ENCODE measurements around the gene IGSF6.
A peak's percentile ranks its signal among the peaks of the same experiment; 100 is the strongest.
"Not testable (repeated sequence)": the region's sequence is repeated elsewhere in the genome, so short reads cannot be mapped to it uniquely, and the experiment has no call there.

The IGSF6 gene

GRCh38 chr16:21611198-21611555 lies 41.2 kb downstream of the IGSF6 start:
- DNase-seq (ENCODE audit: low read depth, low spot score): no peak
- no peak overlapping the region for H3K4me3 ChIP-seq (ENCODE audit: low read depth, low read length)
- TF ChIP-seq CTCF (IDR thresholded peaks at IDR 0.05; ENCODE audit: low read depth, low read length): no peak
- in situ Hi-C loops (cut with HindIII; ENCODE audit: low sequenced_read_pairs): no loop called here

GRCh38 chr16:21610766-21611165 lies 41.6 kb downstream of the IGSF6 start:
- in situ Hi-C loops (cut with HindIII; ENCODE audit: low sequenced_read_pairs): no loop called here
- no peak for TF ChIP-seq CTCF (IDR thresholded peaks at IDR 0.05; ENCODE audit: low read depth, low read length)
- no peak overlapping the region for H3K4me3 ChIP-seq (ENCODE audit: low read depth, low read length)

DNA sequence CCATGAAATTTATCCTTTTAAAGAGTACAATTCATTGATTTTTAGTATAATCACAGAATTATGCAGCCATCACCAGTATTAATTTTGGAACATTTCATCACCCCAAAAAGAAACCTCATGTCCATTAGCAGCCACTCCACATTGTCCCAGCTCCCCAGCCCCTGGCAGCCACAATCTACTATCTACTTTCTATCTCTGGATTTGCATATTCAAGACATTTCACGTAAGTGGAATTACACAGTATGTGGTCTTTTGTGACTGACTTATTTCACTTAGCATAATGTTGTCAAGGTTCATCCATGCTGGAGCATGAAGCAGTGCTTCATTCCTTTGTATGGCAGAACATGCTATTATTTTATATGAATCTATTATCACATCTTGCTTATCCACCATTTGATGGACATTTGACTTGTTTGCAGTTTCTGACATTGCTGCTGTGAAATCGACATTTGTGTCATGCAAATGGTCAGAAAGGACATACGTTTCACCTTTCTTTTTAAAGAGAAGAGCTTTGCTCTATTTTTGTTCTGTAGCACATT lies 42.3 kb downstream of the IGSF6 start:
- TF ChIP-seq CTCF (IDR thresholded peaks at IDR 0.05; ENCODE audit: low read depth, low read length): no peak
- H3K4me3 ChIP-seq (ENCODE audit: low read depth, low read length): no peak overlapping the region
- no peak for DNase-seq (ENCODE audit: low read depth, low spot score)
- in situ Hi-C loops (cut with HindIII; ENCODE audit: low sequenced_read_pairs): no loop called here

More at GRCh38 chr16:21610766-21611165, 41.6 kb downstream of the IGSF6 start:
- DNase-seq (ENCODE audit: low read depth, low spot score): no peak

DNA sequence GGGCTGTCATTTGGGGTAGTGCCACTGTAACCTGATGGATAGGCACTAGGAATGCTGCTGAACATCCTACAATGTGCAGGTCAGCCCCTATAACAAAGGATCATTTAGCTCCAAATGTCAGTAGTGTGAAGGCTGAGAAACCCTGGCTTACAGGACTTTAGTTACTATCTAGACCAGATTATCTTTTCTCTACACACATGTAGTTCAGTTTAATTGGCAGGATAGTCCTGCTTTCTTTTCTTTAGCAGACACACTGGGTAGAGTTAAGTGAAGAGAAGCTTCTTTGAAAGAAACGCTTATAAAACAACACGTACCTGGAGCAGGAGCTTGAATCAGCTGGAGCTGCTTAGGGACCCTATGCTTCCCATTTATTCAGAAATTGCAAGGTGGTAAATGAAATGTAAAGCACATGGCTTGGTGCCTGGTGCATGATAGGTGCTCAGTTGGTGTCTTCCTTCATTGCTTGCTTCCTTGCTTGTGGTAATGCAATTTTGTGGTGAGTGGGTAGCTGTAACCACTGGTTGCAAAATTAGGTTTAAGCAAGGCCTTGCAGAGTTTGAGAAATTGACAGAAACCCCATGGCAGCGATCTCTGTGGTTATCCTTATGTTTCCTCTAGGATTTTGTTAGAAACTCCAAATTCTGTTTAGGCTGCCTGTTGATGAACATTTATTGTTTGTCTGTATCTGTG lies 43.6 kb downstream of the IGSF6 start:
- in situ Hi-C loops (cut with HindIII; ENCODE audit: low sequenced_read_pairs): no loop called here
- TF ChIP-seq CTCF (IDR thresholded peaks at IDR 0.05; ENCODE audit: low read depth, low read length): no peak
- peak; percentile 14 for DNase-seq (ENCODE audit: low read depth, low spot score)
- H3K4me3 ChIP-seq (ENCODE audit: low read depth, low read length): no peak overlapping the region

- DNase-seq (ENCODE audit: low read depth, low spot score); in situ Hi-C loops (cut with HindIII; ENCODE audit: low sequenced_read_pairs); H3K4me3 ChIP-seq (ENCODE audit: low read depth, low read length): not testable (repeated sequence)
Measured at GRCh38 chr16:21605848-21606247, 46.6 kb downstream of the IGSF6 start.

DNA sequence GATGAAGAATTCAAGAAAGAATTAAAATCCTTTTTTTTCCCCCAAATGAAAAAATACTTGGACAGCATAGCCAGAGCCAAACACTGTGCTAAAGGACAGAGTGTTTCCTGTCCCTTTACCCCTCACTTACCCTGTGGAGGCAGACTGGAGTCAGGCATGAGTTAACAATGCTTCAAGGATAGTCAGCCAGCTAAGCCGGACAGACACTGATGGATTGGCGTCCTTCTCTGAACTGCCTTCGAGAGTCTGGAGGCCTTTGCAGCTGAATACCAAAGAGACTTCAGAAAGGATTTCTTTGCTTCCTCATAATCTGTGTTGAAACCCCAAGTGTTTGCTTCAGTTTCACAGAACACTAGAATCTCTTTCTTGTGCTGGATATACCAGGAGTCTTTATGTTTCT lies 48.5 kb downstream of the IGSF6 start:
- TF ChIP-seq CTCF (IDR thresholded peaks at IDR 0.05; ENCODE audit: low read depth, low read length): no peak
- in situ Hi-C loops (cut with HindIII; ENCODE audit: low sequenced_read_pairs): no loop called here
- DNase-seq (ENCODE audit: low read depth, low spot score): peak; percentile 15
- H3K4me3 ChIP-seq (ENCODE audit: low read depth, low read length): no peak overlapping the region

DNA sequence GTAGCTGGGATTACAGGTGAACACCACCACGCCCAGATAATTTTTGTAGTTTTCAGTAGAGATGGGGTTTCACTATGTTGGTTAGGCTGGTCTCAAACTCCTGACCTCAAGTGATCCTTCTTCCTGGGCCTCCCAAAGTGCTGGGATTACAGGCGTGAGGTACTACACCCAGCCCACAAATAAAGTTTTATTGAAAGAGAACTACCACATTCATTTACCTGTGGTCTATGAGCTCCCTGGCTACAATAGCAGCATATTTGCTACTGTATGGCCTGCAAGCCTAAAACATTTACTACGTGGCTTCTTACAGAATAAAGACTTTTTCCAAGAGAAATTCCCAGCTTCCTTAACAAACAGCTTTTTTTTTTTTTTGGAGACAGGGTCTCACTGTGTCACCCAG lies 49.6 kb downstream of the IGSF6 start:
- no peak overlapping the region for H3K4me3 ChIP-seq (ENCODE audit: low read depth, low read length)
- in situ Hi-C loops (cut with HindIII; ENCODE audit: low sequenced_read_pairs): no loop called here
- DNase-seq (ENCODE audit: low read depth, low spot score): no peak
- TF ChIP-seq CTCF (IDR thresholded peaks at IDR 0.05; ENCODE audit: low read depth, low read length): no peak

All from astrocyte of the spinal cord (primary cell).